GM19328 (cell line): ENCODE data around the gene ADAMTS5.

ENCODE experiments used
- ATAC-seq: cut with Tn5 transposase; IDR thresholded peaks from one replicate; pipeline ENCODE4 v1.9.1; 2021; ENCODE audit warnings: mild to moderate bottlenecking, moderate library complexity; ENCODE audit not compliant: unreplicated experiment

Gene ADAMTS5

GRCh38 chr21:26967062-26967913 lies at the start of gene ADAMTS5:
TSS of gene ADAMTS5 (minus strand) at chr21:26967088. CDS start at chr21:26966391, 697 bp downstream.
- no peak for ATAC-seq

GRCh38 chr21:27001526-27001925 lies 34.6 kb upstream of the ADAMTS5 start:
- no peak for ATAC-seq

GRCh38 chr21:26983576-26983975 lies 16.7 kb upstream of the ADAMTS5 start:
- no peak for ATAC-seq

GRCh38 chr21:26982767-26983166 lies 15.9 kb upstream of the ADAMTS5 start:
- no peak for ATAC-seq

- no peak for ATAC-seq
Observed at GRCh38 chr21:26977746-26978145, 10.9 kb upstream of the ADAMTS5 start.

- ATAC-seq, result no peak
Observed at GRCh38 chr21:26973226-26973625, 6.3 kb upstream of the ADAMTS5 start.

- ATAC-seq, result no peak
Observed at GRCh38 chr21:26972192-26972591, 5.3 kb upstream of the ADAMTS5 start.

- ATAC-seq, result no peak
Observed at GRCh38 chr21:26969971-26970725, 3.3 kb upstream of the ADAMTS5 start.

GRCh38 chr21:26966649-26967061 lies 233 bp downstream of the ADAMTS5 start:
- ATAC-seq, result no peak

- ATAC-seq, result no peak
Observed at GRCh38 chr21:26965907-26966581, 844 bp downstream of the ADAMTS5 start.

- no peak for ATAC-seq
Observed at GRCh38 chr21:26965040-26965906, 1.6 kb downstream of the ADAMTS5 start.

- ATAC-seq, result no peak
Observed at GRCh38 chr21:26964170-26964778, 2.6 kb downstream of the ADAMTS5 start.

- no peak for ATAC-seq
Observed at GRCh38 chr21:26962621-26963181, 4.2 kb downstream of the ADAMTS5 start.

- no peak for ATAC-seq
Observed at GRCh38 chr21:26961698-26962097, 5.2 kb downstream of the ADAMTS5 start.

GRCh38 chr21:26958788-26959187 lies 8.1 kb downstream of the ADAMTS5 start:
- ATAC-seq, result no peak

GRCh38 chr21:26956813-26957212 lies 10.1 kb downstream of the ADAMTS5 start:
- no peak for ATAC-seq

- no peak for ATAC-seq
Observed at GRCh38 chr21:26956216-26956615, 10.7 kb downstream of the ADAMTS5 start.

GRCh38 chr21:26954662-26955121 lies 12.2 kb downstream of the ADAMTS5 start:
- ATAC-seq, result no peak

- ATAC-seq, result no peak
Observed at GRCh38 chr21:26952374-26953066, 14.4 kb downstream of the ADAMTS5 start.
